GM18502 (cell line): ENCODE measurements around the gene NISCH.

ENCODE experiments used
- ATAC-seq: cut with Tn5 transposase; IDR thresholded peaks from one replicate; pipeline ENCODE4 v1.9.1; 2021; ENCODE audit warnings: mild to moderate bottlenecking; ENCODE audit not compliant: unreplicated experiment, poor library complexity

The NISCH gene

DNA sequence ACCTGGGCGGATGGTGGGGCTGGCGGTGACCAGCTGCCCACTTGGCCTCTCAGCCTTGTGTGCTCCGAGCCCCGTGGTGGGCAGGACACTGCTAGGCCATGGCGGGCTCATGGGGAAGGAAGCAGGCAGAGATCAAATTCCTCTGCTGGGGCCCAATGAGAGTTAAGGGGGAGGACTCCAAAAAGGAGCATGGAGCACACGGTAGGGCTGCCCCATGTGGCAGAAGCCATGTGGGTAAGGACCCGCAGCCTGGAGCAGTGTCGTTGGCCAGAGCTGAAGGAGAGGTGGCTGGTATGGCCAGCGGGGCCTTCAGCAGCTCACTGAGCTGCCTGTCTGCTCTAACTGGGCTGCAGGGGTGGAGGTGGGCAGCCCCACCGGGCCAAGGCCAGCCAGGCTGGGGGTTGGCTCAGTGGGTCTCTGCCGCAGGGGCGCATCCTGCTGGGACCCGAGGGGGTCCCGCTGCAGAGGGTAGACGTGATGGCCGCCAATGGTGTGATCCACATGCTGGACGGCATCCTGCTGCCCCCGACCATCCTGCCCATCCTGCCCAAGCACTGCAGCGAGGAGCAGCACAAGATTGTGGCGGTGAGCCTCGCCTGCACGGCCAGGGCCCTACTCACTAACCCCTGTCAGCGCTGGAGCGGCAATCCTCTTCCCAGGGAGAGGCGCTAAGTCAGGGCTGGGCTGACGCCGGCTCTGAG is 51.0 kb downstream of the NISCH start:
- no peak for ATAC-seq

GRCh38 chr3:52507359-52507758 is 52.0 kb downstream of the NISCH start:
- no peak for ATAC-seq

GRCh38 chr3:52509753-52510328 is 54.4 kb downstream of the NISCH start:
- no peak for ATAC-seq

GRCh38 chr3:52511509-52511908 is 56.1 kb downstream of the NISCH start:
- no peak for ATAC-seq

GRCh38 chr3:52512105-52512504 is 56.7 kb downstream of the NISCH start:
- no peak for ATAC-seq

- no peak for ATAC-seq
Observed at GRCh38 chr3:52512727-52513126, 57.3 kb downstream of the NISCH start.

DNA sequence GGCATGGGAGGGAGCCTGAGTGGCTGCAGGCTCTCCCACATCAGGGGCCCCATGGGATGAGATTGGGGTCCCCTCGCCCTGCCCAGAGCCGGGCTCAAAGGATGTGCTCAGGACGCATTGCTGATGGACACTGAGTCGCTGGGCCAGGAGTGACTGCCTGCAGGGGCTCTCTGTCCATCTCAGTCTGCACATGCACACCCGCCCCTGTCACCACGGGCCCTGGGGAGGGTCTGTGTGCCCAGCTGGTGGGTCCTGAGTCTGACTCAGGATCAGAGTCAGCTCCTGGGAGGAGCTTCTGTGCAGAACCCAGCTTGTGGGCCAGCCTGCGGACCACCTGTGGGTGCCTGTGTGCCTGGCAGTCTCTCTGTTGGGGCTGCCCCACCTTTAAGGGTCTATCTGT is 57.9 kb downstream of the NISCH start:
- no peak for ATAC-seq

GRCh38 chr3:52514576-52514975 is 59.2 kb downstream of the NISCH start:
- no peak for ATAC-seq

- no peak for ATAC-seq
Observed at GRCh38 chr3:52515192-52515591, 59.8 kb downstream of the NISCH start.

- ATAC-seq, result no peak
Observed at GRCh38 chr3:52516509-52517195, 61.2 kb downstream of the NISCH start.

DNA sequence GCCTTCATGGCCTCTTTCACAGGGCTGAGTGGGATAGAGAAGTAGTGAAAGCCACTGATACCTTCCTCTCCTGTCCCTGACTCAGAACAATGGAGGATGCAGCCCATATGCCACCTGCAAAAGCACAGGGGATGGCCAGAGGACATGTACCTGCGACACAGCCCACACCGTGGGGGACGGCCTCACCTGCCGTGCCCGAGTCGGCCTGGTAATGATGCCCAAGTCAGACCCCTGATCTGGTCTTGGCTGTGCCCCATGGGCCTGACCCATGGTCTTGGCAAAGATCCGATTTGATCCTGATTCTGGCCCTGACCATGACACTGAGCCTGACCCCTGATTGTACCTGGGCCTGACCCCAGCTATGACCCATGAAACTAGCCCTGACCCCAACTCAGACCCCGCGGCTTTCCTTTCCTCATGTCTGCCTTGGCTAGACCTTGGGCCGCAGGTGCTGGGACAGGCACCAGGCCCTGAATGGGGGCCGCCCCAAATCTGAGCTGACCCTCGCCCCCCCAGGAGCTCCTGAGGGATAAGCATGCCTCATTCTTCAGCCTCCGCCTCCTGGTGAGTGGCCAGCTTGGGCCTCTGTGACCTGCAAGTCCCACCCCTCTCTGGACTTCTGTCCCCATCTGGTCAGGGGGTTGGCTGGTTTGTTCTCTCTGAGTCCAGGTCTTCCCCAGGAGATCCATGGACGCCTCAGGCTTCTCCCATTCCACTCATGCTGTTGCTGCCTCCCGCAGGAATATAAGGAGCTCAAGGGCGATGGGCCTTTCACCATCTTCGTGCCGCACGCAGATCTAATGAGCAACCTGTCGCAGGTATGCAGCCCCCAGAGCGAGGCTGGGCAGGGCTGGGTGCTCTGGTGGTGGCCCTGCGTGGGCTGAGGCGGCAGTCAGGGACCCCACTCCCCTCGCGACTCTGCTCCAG is 62.7 kb downstream of the NISCH start:
- no peak for ATAC-seq

GRCh38 chr3:52518723-52519444 is 63.5 kb downstream of the NISCH start:
- ATAC-seq, result no peak

DNA sequence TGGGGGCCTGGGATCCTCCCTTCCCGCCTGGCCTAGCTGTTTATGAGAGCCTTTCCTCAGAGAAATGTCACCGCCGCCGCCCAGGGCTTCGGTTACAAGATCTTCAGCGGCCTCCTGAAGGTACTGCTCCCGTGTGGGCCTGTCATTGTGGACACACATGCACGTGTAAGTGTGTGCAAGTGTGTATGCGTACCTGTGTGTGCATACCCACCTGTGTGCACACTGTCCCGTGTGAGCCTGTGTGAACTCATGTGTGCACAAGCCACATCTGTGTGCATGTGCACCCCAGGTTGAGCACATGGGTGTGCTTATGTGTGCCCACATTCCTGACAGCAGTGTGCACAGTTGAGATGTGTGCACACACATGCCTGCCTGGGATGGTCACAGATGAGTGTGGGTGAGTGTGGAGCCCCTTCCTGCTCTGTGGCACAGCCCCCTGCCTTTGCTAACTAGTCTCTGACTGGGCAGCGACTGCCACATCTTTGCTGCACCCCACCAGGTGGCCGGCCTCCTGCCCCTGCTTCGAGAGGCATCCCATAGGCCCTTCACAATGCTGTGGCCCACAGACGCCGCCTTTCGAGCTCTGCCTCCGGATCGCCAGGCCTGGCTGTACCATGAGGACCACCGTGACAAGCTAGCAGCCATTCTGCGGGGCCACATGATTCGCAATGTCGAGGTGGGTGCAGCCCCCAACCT is 64.2 kb downstream of the NISCH start:
- no peak for ATAC-seq

DNA sequence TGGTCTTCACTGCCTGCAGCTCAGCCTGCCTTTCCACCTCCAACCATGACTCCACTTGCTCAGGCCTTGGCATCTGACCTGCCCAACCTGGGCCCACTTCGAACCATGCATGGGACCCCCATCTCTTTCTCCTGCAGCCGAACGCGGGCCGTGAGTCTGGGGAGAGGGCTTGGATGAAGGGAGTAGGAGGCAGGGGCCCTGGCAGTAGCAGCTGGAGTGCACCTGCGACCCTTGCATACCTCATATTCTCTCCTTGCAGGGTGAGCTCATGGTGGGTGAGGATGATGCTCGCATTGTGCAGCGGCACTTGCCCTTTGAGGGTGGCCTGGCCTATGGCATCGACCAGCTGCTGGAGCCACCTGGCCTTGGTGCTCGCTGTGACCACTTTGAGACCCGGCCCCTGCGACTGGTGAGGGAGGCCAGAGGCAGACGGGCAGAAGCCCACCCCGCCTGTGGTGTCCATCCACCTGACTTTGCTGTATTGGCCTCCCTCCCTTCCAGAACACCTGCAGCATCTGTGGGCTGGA is 64.8 kb downstream of the NISCH start:
- ATAC-seq, result no peak

DNA sequence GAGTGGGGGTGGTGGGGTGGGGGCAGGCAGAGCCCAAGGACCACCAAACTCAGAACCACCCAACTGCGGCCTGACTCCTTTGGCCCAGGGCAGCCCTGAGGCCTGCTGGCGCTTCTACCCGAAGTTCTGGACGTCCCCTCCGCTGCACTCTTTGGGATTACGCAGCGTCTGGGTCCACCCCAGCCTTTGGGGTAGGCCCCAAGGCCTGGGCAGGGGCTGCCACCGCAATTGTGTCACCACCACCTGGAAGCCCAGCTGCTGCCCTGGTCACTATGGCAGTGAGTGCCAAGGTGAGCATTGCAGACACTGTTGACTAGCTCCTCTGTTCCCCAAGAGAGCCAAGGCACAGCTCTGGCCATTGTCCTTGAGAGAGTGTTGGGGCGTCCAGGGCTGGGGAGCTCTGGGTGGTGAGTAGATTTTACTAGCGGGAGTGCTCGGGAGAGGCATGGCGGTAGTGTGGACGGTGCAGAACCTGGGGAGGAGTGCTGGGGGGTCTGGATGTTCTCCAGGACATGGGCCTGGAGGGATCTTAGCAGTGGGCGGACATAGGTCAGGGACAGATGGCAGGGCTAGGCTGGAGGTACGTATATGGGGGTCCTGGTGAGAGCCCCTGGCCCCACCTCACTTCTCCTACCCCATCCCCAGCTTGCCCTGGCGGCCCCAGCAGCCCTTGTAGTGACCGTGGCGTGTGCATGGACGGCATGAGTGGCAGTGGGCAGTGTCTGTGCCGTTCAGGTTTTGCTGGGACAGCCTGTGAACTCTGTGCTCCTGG is 65.5 kb downstream of the NISCH start:
- ATAC-seq, result no peak

GRCh38 chr3:52521488-52521824 is 66.1 kb downstream of the NISCH start:
- ATAC-seq, result no peak

- no peak for ATAC-seq
Observed at GRCh38 chr3:52521881-52522650, 66.7 kb downstream of the NISCH start.
